OCI-LY1 (cell line): ENCODE measurements around the gene ZBTB7C.

ENCODE experiments used
- H2AFZ ChIP-seq: fragments of 200-600 bp; sonication (generic), shearing (Covaris generic); 2 replicates; pipeline ENCODE4 v1.6.0; 2014; ENCODE audit warnings: antibody characterized with exemption, mild to moderate bottlenecking, low read length
- H3F3A ChIP-seq: fragments of 200-600 bp; sonication (generic), shearing (Covaris generic); 2 replicates; pipeline ENCODE4 v1.6.0; 2014; ENCODE audit warnings: mild to moderate bottlenecking, antibody characterized with exemption, low read length, moderate library complexity; ENCODE audit not compliant: insufficient read depth
- H3K27ac ChIP-seq: fragments of 200-600 bp; sonication (generic); 2 replicates; pipeline ENCODE4 v1.5.1; 2014; ENCODE audit warnings: low read length, mixed run types, mild to moderate bottlenecking, low read depth; ENCODE audit not compliant: poor library complexity, severe bottlenecking
- H3K27me3 ChIP-seq: fragments of 200-600 bp; sonication (generic); 2 replicates; pipeline ENCODE4 v1.6.0; 2014; ENCODE audit warnings: antibody characterized with exemption, mild to moderate bottlenecking, low read length, moderate library complexity; ENCODE audit not compliant: insufficient read depth
- H3K36me3 ChIP-seq: fragments of 200-600 bp; sonication (generic); 2 replicates; pipeline ENCODE4 v1.6.1; 2014; ENCODE audit warnings: mild to moderate bottlenecking, antibody characterized with exemption, low read length, moderate library complexity, mixed read lengths; ENCODE audit not compliant: insufficient read depth
- H3K4me1 ChIP-seq: fragments of 200-600 bp; sonication (generic); 2 replicates; pipeline ENCODE4 v1.5.1; 2014; ENCODE audit warnings: mild to moderate bottlenecking, low read length, moderate library complexity; ENCODE audit not compliant: insufficient read depth, severe bottlenecking
- H3K4me2 ChIP-seq: fragments of 200-600 bp; sonication (generic), shearing (Covaris generic); 2 replicates; pipeline ENCODE4 v1.6.1; 2014; ENCODE audit warnings: low read length
- H3K4me3 ChIP-seq: fragments of 200-600 bp; sonication (generic); 2 replicates; pipeline ENCODE4 v1.5.1; 2014; ENCODE audit warnings: low read length, low read depth, mild to moderate bottlenecking, mixed read lengths; ENCODE audit not compliant: poor library complexity, severe bottlenecking
- H3K79me2 ChIP-seq: fragments of 200-600 bp; shearing (Covaris generic); 2 replicates; pipeline ENCODE4 v1.6.1; 2016; ENCODE audit warnings: mixed run types, low read length, mixed read lengths; ENCODE audit not compliant: insufficient read depth
- H3K9ac ChIP-seq: fragments of 200-600 bp; sonication (generic), shearing (Covaris generic); 2 replicates; pipeline ENCODE4 v1.6.1; 2014; ENCODE audit warnings: mild to moderate bottlenecking, low read length, mixed read lengths
- H3K9me2 ChIP-seq: fragments of 200-600 bp; sonication (generic), shearing (Covaris generic); 2 replicates; pipeline ENCODE4 v1.6.1; 2014; ENCODE audit warnings: low read depth, mild to moderate bottlenecking, low read length, mixed read lengths
- H3K9me3 ChIP-seq: fragments of 200-600 bp; shearing (Covaris generic); 2 replicates; pipeline ENCODE4 v1.6.1; 2014; ENCODE audit warnings: low read length, mixed read lengths
- H4K20me1 ChIP-seq: fragments of 200-600 bp; sonication (generic), shearing (Covaris generic); 2 replicates; pipeline ENCODE4 v1.6.0; 2016; ENCODE audit warnings: mild to moderate bottlenecking, low read length; ENCODE audit not compliant: insufficient read depth
- EZH2 ChIP-seq: fragments of 200-600 bp; sonication (generic), shearing (Covaris generic); IDR thresholded peaks from 2 replicates; pipeline ENCODE4 v1.8.0; 2017; ENCODE audit warnings: borderline replicate concordance, mixed run types, mild to moderate bottlenecking, antibody characterized with exemption, low read length, moderate library complexity, mixed read lengths
- TF ChIP-seq, protein P1 (sequence below): fragments of 200-600 bp; sonication (generic), shearing (Covaris generic); IDR thresholded peaks from 2 replicates; pipeline ENCODE4 v1.5.1; 2017; ENCODE audit warnings: mild to moderate bottlenecking, antibody characterized with exemption, low read length, moderate library complexity, mixed read lengths

The ZBTB7C gene

DNA sequence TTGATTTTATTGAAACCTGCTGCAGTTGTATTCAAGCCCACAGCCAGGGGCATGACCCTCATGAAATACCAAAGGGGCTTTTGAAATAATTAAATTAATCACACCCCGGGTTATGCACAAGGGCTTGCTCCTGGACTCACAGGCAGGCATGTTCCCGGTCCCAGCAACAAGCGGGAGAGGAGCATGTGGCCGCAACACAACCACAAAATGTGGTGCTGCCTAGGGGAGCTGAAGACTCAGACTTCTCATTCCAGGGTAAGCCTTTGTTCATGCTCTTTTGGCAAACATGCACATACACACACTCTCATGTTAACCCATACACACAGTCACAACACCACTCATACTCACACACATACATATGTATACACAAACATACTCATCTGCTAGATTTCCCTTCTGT, 245.1 kb downstream of the ZBTB7C start:
- TF ChIP-seq, protein P1, sequence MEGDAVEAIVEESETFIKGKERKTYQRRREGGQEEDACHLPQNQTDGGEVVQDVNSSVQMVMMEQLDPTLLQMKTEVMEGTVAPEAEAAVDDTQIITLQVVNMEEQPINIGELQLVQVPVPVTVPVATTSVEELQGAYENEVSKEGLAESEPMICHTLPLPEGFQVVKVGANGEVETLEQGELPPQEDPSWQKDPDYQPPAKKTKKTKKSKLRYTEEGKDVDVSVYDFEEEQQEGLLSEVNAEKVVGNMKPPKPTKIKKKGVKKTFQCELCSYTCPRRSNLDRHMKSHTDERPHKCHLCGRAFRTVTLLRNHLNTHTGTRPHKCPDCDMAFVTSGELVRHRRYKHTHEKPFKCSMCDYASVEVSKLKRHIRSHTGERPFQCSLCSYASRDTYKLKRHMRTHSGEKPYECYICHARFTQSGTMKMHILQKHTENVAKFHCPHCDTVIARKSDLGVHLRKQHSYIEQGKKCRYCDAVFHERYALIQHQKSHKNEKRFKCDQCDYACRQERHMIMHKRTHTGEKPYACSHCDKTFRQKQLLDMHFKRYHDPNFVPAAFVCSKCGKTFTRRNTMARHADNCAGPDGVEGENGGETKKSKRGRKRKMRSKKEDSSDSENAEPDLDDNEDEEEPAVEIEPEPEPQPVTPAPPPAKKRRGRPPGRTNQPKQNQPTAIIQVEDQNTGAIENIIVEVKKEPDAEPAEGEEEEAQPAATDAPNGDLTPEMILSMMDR: no peak
- no peak for TF ChIP-seq EZH2
- Histone ChIP-seq H3K9ac (no peak overlapping the region), H3K9me2 (no peaks in the 10 kb centered on the region), H3K27me3 (no peaks in the 10 kb centered on the region), H4K20me1 (no peaks in the 10 kb centered on the region), H2AFZ (no peak overlapping the region), H3F3A (no peaks in the 10 kb centered on the region), H3K36me3 (no peaks in the 10 kb centered on the region), H3K4me2 (no peak overlapping the region), H3K4me1 (no peaks in the 10 kb centered on the region), H3K79me2 (no peaks in the 10 kb centered on the region), H3K27ac (no peak overlapping the region), H3K4me3 (no peak overlapping the region), H3K9me3 (no peaks in the 10 kb centered on the region)

DNA sequence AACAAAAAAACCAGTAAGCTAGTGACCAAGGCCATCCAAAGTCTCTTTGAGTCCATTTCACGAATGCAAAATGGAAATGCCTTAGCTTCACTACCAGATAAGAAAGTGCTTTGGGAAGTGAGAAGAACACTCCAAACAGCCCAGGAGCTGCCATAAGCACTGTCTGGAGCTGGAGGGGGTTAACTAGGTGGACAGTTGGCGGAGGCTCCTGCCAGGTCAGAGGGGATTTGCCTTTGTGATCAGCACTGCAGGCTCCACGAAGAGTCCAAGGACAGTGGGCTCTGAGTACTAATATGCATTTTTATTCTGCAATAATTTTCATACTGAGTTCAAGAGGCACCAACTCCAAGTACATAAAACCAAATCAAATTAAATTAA, 245.5 kb downstream of the ZBTB7C start:
- Histone ChIP-seq H3F3A (no peaks in the 10 kb centered on the region), H3K9me2 (no peaks in the 10 kb centered on the region), H3K4me2 (no peak overlapping the region), H3K27me3 (no peaks in the 10 kb centered on the region), H3K9ac (no peak overlapping the region), H3K4me1 (no peaks in the 10 kb centered on the region), H3K27ac (no peak overlapping the region), H4K20me1 (no peaks in the 10 kb centered on the region), H3K36me3 (no peaks in the 10 kb centered on the region), H2AFZ (no peak overlapping the region), H3K9me3 (no peaks in the 10 kb centered on the region), H3K4me3 (no peak overlapping the region), H3K79me2 (no peaks in the 10 kb centered on the region)
- TF ChIP-seq, protein P1: no peak
- TF ChIP-seq EZH2: no peak

DNA sequence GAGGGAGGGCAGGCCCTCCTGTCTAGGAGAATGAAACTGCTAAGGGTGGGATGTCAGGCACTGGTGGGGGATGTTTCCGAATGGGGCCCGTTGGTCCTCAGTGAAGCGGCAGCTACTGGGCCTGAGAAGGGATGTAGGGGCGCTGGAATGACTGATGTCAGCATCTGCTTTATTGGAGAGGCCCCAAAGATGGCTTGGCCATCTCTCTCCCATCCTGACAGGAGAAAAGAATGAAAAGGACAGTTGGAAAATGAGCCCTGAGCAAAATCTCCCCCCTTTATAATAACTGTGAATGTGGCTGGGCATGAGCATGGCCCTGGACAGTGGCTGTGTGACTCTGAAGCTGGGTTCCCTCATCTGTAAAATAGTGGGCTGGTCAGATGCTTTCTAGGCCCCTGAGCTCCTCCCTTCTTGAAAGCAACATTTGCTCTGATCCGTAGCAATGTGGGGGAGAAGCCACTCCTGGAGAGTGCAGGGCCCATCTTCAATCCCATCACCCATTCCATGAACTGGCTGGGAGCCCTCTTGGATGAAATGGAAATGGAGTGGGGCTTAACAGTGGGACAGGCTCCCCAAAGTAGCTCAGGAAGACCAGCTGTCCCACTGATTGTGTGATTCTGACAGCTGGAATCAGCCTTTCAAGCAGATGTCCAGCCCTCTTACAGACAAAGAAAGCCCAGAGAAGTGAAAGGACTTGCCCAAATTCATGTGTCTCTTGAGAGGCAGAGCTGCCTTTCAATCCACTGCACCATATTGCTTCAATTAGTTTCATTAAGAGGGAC, 246.0 kb downstream of the ZBTB7C start:
- no peaks in the 10 kb centered on the region; the same call in 1 of the 2 replicates for H3K27me3 ChIP-seq
- H3K4me3 ChIP-seq: no peak overlapping the region
- no peaks in the 10 kb centered on the region for H3K4me1 ChIP-seq
- no peaks in the 10 kb centered on the region for H4K20me1 ChIP-seq
- no peak overlapping the region for H3K27ac ChIP-seq
- H3K4me2 ChIP-seq: no peak overlapping the region
- no peak overlapping the region for H2AFZ ChIP-seq
- H3F3A ChIP-seq: no peaks in the 10 kb centered on the region
- TF ChIP-seq, protein P1: no peak
- no peak for TF ChIP-seq EZH2
- no peaks in the 10 kb centered on the region for H3K9me2 ChIP-seq
- H3K36me3 ChIP-seq: no peaks in the 10 kb centered on the region
- H3K9me3 ChIP-seq: no peaks in the 10 kb centered on the region
- no peak overlapping the region for H3K9ac ChIP-seq
- no peaks in the 10 kb centered on the region for H3K79me2 ChIP-seq
